ENCODE measurements around the gene TMEM131.
"Not testable (repeated sequence)": the region's sequence is repeated elsewhere in the genome, so short reads cannot be mapped to it uniquely, and the experiment has no call there.

TMEM131 gene, protein sequence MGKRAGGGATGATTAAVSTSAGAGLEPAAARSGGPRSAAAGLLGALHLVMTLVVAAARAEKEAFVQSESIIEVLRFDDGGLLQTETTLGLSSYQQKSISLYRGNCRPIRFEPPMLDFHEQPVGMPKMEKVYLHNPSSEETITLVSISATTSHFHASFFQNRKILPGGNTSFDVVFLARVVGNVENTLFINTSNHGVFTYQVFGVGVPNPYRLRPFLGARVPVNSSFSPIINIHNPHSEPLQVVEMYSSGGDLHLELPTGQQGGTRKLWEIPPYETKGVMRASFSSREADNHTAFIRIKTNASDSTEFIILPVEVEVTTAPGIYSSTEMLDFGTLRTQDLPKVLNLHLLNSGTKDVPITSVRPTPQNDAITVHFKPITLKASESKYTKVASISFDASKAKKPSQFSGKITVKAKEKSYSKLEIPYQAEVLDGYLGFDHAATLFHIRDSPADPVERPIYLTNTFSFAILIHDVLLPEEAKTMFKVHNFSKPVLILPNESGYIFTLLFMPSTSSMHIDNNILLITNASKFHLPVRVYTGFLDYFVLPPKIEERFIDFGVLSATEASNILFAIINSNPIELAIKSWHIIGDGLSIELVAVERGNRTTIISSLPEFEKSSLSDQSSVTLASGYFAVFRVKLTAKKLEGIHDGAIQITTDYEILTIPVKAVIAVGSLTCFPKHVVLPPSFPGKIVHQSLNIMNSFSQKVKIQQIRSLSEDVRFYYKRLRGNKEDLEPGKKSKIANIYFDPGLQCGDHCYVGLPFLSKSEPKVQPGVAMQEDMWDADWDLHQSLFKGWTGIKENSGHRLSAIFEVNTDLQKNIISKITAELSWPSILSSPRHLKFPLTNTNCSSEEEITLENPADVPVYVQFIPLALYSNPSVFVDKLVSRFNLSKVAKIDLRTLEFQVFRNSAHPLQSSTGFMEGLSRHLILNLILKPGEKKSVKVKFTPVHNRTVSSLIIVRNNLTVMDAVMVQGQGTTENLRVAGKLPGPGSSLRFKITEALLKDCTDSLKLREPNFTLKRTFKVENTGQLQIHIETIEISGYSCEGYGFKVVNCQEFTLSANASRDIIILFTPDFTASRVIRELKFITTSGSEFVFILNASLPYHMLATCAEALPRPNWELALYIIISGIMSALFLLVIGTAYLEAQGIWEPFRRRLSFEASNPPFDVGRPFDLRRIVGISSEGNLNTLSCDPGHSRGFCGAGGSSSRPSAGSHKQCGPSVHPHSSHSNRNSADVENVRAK (N-terminal part only)

DNA sequence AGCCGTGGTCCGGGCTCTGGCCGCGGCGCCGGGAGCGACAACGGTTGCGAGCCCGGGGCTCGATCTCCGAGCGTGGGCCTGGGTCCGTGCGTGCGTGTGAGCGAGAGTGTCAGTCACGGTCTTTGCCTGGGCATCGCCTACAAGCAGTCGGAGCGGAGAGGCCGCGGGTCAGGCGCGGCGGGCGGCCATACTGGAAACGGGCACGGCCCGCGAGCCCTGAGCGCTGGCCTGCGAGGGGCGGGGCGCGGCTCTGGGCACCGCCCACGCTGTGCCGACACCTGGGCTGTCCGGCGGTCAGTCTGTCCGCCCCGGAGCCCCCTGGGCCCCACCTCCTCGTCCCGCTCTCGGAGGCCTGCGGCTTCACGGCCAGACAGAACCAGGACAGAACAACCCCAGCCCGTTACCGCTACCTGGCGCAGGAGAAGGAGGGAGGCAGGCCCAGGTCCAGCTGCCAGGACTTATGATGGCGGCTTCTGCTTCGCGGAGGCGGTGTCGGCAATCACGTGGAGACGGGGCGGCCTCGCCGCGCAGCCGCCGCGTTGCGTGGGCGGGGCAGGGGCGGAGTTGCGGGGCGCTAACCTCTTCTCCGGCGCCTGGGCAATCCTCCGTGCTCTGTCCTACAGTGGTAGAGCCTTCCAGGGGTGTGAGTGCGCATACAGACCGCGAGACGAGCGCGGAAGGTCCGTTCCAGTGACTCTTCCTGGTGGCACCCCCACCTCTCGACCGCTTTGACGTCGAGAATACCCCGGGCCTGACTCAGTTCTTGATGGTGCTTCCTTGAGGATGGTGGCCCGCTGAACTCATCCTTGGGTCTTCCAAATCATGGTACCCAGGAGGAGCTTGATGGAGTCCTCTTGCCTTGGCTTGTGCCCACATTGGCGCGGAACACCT, at the start of gene TMEM131:
TMEM131 (minus strand) TSS at position 215 of the 891 bp plus-strand sequence. CDS start 286 bp downstream, outside the sequence.
- peak; percentile 90 for DNase-seq

DNA sequence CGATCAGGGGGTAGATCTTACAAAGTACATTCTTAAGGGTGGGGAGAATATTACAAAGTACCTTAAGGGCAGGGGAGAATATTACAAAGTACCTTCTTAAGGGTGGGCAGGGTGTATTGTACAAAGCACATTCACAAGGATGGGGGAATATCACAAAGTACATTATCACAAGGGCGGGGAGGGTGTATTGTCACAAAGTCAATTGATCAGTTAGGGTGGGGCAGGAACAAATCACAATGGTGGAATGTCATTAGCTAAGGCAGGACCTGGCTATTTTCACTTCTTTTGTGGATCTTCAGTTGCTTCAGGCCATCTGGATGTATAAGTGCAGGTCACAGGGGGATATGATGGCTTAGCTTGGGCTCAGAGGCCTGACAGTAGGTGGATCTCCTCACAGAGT, 49.0 kb upstream of the TMEM131 start:
- not testable (repeated sequence) for DNase-seq

DNA sequence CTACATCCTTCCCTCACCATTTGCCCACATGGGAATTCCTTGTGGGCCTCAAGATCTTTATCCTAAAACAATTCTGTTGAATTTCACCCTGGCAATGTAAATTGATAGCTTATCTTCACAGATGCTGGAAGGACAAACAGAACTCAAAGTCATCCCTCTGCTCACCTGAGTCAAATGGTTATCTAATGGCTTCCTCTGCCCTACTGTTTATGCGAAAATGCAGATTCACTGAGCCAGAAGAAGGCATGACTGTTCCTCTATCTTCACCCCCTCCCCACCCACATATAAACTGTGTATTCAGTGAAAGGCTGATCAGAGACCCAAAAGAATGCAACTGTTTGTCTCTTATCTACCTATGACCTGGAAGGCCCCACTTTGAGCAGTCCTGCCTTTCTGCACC, 47.4 kb upstream of the TMEM131 start:
- no peak for DNase-seq

DNA sequence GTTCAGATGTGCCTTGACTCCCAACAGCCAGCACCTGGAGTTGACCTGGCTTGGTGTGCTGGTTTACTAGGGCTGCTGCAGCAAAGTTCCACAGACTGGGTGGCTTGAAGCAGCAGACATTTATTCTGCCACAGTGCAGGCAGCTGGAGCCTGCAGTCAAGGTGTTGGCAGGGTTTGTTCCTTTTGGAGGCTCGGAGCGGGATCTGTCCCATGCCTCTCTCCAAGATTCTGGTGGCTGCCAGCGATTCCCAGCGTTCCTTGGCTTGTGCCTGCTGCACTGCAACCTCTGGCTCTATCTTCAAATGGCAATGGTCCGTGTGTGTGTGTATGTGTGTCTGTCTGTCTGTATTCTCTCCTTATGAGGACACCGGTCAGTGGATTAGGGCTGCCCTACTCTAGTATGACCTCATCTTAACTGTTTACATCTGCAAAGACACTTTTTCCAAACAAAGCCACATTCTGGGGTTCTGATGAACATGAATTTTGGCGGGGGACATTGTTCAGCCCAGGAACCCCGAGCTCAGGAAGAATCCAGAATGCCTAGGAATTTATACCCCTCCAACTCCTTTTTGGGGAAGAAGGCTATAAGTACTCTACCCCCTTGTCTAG, 44.7 kb upstream of the TMEM131 start:
- no peak for DNase-seq

DNA sequence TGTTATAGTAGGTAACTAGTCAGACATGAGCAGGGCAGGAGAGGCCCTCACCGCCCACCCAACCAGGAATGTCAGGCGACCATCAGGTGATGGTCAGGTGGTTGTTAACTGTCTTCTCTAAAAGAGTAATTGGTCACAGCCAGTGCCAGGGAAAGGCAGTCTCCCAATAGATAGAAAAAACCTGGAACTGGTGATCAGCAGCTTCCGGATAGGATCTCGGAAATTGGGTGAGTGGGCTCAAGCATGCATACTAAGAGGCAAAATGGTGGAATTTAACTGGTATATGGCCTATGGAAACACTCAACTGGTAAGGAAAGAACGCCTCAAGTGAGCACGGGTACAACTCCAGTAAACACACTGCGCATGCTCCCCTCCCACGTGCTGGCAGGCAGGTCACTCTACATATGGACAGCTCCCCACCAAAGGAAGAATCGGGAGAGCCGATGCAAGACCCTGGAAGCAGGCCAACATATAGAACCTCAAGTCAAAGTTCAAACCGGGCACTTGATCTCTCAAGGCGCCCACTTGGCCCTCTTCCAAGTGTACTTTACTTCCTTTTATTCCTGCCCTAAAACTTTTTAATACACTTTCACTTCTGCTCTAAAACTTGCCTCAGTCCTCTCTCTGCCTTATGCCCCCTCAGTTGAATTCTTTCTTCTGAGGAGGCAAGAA, 43.5 kb upstream of the TMEM131 start:
- no peak for DNase-seq

DNA sequence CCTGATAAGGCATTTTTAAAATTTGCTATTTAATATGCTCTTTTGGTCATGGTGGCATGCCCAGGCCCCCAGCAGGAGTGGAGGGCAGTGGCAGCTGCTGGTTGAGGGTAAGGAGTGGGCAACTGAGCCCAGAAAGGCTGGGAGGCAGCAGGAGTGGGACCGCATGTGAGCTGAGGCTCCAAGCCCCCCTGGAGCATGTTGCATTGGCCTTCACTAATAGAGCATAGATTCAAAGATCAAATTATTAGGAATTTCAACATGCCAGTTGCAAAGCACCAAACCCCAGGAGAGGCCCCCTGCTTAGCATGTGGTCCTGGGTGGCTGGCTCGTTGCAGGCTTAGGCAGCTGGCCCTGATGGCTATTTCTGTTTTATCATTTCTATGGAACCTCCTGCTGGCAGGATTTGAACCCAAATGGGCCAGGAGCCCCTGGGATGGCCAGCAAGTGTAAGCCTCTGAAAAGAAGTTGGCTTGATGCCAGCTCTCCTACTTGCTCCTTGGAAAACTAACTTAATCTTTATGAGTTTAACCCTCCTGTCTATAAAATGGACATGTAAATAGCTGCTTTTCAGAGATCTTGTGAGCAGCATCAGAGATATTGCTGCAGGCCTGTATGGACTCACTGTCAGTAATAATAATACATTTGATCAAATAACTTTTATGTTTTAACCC, 42.1 kb upstream of the TMEM131 start:
- DNase-seq = no peak

DNA sequence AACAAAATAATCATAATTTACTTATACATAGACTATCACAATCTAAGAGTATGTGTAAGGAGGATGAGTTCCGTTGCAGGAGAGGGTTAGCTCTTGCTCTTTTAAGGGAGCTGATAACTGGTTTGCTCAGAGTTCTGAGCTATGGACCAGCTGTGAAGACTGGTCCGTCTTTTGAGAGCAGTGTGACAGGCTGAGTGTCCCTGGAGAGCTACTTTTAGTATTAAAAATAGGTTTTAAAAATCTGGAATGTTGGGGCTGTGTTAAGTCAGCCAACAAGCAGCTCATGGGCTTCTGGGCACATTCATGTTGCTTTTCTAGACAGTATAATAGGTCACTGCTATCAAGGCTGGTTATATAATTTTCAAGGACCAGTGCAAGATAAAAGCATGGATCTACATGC, 41.5 kb upstream of the TMEM131 start:
- DNase-seq = no peak

DNA sequence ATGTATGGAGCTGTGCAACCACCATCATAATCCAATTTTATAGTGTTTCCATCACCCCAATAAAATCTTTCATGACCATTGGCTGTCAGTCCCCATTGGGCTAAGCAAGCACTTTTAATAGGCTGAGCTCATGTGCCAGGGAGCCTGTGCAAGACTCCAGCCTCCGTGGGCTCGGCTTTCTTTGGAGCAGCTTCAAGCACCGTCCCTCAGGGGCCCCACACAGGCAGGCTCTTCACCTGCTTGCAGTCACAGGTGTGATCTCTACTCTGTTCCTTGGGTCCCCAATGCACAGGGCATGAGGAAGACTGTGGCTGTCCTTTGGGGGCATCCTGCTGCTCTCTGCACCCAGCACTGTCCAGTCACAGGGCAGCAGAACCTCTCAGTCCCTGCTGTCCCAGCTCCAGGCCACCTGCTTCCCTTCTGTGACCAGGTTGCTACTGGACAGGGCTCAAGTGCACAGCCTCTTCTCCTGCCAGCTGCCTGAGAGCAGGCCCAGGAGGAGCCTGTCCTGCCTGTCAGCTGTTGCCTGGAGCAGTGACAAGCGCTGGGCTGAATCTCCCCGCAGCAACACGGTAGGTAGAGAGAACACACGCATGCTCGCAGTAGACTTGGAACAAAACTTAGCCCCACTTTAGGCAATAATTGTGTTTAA, 40.7 kb upstream of the TMEM131 start:
- DNase-seq = no peak

DNA sequence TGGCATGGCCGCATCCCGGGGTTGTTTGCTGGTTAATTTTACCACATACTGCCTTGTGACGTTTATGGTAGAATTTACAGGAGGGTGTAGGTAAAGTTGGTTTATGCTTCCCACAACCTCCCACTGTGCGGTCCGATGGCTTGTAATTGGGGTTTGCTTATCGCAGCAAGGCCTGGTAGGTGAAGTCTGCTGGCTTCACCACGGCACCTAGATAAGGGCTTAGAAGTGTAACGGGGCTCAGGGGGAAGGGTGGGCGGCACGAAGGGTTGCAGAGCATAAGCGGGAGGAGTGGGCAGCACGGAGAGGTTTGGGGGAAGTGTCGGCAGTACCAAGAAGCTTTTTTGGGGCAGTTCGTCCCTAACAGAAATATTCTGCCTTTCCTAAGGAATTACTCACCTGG, 39.0 kb upstream of the TMEM131 start:
- DNase-seq = no peak

DNA sequence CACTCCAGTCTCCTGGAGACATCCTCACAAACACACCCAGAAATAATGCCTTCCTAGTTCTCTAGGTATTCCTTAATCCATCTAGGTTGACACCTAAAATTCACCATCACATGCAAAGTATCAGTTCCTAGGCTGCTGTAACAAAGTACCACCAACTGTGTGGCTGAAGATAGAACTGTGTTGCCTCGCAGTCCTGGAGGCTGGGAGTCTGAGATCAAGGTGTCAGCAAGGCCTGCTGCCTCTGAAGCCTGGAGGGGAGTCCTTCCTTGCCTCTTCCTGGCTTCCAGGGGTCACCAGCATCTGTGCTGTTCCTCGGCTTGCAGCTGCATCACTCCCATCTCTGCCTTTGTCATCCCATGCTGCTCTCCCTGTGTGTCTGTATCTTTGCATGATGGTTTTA, 36.3 kb upstream of the TMEM131 start:
- DNase-seq = no peak

DNA sequence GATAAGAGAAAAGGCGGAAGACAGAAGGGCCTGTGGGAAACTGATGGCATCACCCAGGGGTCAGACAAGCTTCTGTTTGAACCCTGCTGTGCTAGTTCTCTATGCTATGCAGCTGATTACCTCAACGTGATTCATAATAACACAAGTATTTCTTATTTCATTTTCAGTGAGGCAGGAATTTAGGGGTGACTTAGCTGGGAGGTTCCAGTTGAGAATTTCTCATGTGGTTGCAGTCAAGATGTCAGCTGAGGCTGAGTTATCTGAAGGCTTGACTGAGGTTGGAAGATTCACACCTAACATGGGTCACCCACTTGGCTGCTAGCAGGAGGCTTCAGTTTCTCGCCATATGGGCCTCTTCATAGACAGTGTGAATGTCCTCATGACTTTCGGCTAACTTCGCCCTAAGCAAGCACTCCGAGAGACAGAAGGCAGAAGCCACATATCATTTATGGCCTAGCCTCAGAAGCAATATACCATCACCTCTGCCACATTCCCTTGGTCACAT, 34.0 kb upstream of the TMEM131 start:
- DNase-seq = no peak

DNA sequence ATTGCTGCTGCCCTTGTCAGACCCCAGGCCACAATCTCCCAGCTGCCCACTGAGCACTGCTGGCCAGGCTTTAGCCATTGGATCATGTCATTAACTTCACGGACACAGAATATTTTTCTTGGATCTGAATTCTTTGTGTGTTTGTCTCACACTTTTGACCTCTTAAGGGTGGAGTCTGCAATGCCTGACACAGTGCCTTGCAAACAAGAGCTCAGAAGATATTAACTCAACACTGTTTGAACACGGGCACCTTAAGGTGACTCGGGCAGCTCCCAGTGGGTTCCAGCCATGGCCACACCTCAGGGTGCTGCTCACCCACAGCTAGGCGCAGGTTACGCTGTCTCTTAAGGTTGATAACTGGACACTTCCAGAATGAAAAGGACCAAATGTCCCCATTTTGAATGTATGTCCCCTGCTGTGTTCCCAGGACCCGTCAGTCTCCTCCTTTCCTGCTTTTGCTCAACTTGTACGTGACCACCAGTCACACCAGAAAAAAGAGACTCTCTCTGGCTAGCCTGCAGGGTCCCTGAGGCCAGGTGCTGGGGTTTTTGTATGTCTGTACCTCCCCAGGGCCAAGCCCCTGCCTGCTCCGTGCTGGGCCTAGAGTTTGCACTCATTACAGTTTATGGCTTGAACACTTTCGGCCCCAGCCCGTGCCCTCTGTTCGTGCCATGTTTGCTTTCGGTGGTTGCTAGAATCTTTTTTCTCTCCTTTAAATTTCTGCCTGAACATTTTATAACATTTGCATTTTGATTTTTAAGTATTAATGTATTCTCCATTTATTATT, 33.4 kb upstream of the TMEM131 start:
- no peak for DNase-seq

DNA sequence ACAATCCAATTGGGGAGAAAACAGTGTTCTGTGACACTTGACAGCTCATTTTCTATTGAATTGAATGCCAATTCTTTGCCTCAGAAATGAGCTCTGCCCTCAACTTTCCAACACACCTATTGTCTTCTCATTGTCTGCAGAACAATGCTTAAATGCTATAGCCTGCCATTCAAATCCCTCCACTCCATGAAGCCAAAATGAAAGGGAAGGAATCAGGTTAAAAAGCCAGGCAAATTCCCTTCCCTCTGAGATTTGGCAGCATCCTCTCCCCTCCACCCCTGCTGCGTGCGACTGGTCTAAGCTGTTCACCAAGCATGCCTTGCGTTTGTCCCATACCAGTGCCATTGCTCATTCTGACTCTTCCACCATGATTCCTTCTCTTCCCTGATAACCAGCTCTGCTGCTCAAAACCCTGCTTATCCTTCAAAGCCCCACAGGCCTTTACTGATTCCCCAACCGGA, 32.4 kb upstream of the TMEM131 start:
- no peak for DNase-seq

DNA sequence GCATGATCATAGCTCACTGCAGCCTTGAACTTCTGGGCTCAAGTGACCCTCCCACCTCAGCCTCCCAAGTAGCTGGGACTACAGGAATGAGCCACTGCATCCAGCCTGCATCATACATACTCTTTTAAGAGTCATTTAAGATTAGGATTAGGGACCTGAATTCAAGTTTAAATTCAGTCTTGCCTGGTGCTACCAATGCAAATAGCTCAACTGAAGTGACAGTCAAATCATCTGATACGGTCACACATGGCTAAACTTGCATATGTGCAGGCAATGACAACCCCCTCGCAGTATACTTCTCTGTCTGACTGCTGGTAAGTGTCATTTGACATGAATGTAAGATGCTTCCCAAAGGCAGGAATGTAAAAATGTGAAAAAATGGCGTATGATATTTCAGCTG, 31.8 kb upstream of the TMEM131 start:
- DNase-seq = no peak

DNA sequence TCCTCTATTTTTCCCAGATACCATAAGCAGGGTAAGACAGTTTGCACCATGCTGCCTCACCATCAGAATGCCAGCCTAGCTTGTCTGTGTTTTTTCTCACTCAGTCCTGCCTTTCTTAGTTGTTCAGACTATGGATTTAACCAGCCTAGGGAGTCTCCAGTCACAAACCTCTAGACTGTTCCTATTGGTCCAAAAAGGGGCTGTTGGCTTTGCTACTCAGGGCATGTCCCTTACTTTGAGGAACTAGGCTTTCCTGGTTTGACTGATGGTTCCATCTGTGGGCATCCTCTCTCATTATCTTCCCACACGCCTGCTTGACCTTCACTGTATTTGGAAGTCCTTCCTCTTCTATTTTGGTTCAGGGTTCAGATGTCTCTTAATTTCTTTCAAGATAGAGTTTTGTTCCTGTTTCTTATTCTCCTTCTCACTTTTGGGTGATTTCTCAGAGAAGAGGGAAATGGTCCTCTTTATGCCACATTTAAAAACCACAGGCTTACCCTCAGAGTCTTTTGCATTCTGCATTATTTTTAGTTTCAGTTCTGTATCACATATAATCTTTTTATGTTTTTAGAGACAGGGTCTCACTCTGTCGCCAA, 31.3 kb upstream of the TMEM131 start:
- DNase-seq = no peak

DNA sequence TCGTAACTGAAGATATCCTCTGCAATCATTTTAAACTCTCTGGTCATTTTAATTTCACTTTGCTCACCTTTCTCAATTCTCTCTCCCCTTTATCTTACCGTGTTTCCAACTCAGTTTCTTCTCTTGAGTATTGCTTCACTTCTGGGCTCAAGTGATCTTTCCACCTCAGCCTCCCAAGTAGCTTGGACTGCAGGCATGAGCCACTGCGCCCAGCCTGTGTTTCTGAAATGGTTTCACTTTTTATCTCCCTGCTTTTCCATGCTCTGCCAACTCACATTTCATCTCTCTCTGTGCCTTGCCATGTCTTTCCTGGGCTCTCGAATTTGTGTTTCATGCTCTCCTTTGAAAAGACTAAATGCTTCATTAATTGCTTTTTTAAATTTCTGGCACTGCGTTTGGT, 30.5 kb upstream of the TMEM131 start:
- DNase-seq = no peak

DNA sequence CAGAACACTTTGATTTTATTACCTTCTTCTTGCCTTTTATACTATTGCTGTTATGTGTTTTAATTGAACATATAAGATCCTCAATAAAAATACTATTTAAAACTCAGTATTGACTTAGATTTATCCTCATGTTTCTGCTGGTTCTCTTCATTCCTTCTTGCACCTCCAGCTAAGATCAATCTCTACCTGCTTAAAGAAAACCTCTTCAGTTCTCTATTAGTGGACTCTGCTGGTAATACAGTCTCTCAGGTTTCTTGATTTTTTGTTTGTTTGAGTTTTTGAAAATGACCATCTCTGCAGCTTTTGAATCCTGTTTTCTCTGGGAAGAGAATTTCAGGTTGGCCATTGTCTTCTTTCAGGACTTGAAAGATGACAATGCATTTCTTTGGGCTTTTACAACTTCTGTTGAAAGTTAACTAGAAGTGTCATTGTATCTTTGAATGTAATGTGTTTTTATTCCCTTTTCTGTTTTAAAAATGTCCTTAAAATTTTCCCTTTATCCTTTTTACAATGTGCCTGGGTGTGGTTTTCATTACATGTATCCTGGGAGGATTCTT, 29.8 kb upstream of the TMEM131 start:
- no peak for DNase-seq

DNA sequence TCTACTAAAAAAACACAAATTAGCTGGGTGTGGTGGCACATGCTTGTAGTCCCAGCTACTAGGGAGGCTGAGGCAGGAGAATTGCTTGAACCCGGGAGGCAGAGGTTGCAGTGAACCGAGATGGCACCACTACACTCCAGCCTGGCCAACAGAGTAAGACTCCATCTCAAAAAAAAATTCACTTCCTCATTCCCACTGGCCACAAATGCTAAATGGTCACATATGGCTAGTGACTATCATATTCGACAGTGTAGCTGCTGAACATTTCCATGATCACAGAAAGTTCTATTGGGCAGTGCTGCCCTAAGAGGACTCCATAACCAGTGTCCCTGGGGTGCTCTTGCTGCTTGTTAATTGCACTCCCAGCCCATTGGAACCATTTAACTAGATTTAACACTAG, 26.3 kb upstream of the TMEM131 start:
- DNase-seq = not testable (repeated sequence)
